Stimulated activated CD8-positive, alpha-beta memory T cell treated with anti-CD3 and anti-CD28 coated beads, Interleukin-2, amount 100 ng/mL, for 1 hour (primary cell): ENCODE measurements around the gene IDI2.
"Not testable (repeated sequence)": the region's sequence is repeated elsewhere in the genome, so short reads cannot be mapped to it uniquely, and the experiment has no call there.

Experiments
- DNase-seq, 2 donors: peaks; one replicate each; pipeline ENCODE4 v3.0.0-alpha.2; 2020; ENCODE audit warnings: low read depth in 2 of 2

The IDI2 gene

DNA sequence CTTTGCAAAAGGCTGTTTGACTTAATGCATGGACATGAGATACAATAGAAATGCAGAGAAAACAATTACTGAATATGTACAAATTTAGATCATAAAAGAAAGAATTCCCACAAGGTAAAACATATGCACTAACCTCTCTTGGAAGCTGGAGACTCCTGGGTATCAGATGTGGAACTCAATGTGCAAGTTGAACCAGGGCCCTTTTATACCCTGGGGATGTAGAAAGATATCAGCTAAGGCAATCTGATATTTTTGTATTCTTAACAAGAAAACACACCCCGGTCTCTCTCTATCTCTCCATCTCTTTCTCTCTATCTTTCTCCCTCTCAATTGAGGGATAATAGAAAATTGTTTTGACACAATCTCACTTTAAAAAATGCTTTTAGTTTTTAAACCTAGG lies at the start of gene IDI2:
Gene IDI2, minus strand, starts transcription at position 177 of the 400 bp plus-strand sequence. CDS start 1,136 bp downstream, outside the sequence.
- no peak for DNase-seq

GRCh38 chr10:1074748-1075308 lies 49.2 kb upstream of the IDI2 start:
- no peak for DNase-seq

DNA sequence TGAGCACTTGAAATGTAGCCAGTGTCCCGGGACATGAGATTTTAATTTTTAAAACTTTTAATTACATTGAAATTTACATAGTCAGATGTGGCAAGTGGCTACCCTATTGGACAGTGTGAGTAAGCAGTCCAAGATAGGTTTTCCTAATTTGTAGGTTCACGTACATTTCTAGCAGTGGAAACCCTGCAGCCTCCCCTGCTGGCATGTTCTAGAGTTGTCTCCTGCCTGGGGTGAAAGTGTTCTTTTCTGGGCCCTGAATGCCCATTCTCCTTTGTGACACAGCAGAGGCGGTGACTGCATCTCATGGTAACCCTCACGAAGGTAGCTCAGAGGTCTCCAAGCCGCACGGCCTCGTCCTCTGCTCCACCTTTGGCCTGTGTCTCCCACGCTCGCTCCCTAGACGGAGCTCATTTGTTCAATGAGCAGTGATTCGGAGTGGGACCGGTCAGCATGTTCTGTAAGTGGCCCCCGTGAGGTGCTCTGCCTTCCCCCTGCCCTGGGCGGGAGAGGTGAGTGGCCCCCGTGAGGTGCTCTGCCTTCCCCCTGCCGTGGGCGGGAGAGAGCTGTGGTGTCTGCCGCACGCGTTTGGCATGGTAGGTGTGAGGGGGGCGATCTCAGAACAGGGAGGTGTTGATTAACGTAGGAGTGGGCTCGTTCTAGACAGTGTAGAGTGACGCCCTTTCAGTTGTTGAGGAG lies 48.5 kb upstream of the IDI2 start:
- no peak for DNase-seq

DNA sequence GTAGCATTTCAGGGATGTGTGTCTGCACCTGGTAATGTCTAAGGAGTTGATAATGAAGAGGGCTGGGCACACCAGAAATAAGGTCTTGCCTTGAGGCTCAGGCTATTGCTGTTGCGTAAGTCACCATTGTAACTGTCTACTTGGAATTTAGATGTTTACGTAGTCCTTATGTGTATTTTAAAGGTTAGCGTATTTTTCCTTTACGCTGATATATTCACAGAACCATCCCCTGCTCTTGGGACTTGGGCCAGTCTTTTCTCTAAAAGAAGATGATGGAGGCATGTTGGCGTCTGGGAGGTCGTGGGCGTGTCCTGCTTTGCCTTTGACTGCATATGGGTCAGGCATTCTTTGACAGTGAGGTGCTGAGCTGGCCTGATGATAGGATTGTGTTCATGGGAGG lies 45.3 kb upstream of the IDI2 start:
- DNase-seq = no peak

- no peak for DNase-seq
Observed at GRCh38 chr10:1068380-1069361, 43.0 kb upstream of the IDI2 start.

DNA sequence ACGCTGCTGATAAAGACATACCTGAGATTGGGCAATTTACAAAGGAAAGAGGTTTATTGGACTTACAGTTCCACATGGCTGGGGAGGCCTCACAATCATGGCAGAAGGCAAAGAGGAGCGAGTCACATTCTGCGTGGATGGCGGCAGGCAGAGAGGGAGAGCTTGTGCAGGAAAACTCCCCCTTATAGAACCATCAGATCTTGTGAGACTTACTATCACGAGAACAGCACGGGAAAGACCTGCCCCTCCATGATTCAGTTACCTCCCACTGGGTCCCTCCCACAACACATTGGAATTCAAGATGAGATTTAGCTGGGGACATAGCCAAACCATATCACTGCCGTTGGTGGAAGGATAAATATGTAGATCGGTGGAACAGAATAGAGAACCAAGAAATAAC lies 41.1 kb upstream of the IDI2 start:
- DNase-seq = not testable (repeated sequence)

- no peak for DNase-seq
Observed at GRCh38 chr10:1064964-1065247, 39.2 kb upstream of the IDI2 start.

DNA sequence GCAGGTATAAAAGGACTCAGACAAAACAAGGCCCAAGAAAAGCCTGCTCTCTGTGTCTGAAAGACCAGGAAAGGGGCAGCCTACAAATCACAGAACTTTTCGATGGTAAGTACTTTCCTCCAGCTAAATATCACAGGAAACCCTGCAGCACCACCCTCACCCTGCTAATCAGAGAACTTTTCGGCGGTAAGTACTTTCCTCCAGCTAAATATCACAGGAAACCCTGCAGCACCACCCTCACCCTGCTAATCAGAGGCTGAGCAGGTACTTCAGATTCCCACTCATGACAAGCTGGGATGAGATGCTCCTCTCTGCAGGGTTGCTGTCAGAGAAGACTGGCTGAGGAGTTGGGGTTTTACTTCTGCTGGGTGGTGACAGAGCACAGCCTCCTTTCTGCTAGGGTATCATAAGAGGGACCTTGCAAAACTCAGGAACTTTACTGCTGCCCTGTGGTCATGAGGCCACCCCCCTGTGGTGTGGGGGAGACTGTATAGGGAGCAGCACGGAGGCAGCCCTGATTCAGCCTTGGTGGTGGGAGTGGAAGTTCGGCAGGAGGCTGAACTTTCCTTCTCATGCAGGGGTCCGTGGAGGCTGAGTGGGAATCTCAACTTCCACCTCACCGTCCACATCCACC lies 37.7 kb upstream of the IDI2 start:
- DNase-seq = no peak

- no peak for DNase-seq
Observed at GRCh38 chr10:1061930-1062774, 36.5 kb upstream of the IDI2 start.

DNA sequence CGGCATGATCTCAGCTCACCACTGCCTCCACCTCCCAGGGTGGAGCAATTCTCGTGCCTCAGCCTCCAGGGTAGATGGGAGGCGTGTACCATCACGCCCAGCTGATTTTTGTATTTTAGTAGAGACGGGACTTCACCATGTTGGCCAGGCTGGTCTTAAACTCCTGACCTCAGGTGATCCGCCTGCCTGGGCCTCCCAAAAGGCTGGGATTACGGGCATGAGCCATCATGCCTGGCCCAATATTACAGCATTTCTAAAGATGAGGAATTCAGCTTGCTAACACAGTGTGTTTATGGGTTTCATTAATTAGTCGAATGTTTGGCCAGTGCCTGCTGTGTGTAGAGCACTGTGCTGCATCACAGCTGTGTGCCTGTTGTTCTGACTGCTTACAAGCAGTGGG lies 34.2 kb upstream of the IDI2 start:
- no peak for DNase-seq

- DNase-seq = no peak
Observed at GRCh38 chr10:1058017-1058416, 32.4 kb upstream of the IDI2 start.

DNA sequence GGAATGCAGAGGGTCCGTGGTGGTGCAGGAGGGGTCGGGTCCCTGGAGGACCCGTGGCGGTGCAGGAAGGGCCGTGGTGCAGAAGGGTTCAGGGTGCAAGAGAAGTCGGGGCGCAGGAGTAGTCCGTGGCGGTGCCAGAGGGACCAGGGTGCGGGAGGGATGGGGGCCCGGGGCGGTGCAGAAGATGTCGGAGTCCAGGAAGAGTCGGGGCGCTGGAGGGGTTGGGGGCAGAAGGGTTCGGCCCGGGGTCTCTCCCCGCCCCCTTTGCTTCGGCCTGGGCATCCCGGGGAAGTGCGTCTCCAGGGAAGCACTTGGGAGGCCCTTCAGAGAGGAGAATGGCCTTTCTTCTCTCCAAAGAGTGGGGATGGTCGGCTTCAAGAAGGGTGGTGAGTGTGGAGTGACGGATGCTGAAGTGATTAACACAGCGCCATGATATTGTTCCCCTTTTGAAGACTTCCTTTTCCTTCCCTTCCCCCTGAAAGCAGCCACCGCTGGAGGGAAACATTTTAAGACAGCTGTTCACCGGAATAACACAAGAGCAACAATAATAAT lies 31.5 kb upstream of the IDI2 start:
- no peak for DNase-seq

DNA sequence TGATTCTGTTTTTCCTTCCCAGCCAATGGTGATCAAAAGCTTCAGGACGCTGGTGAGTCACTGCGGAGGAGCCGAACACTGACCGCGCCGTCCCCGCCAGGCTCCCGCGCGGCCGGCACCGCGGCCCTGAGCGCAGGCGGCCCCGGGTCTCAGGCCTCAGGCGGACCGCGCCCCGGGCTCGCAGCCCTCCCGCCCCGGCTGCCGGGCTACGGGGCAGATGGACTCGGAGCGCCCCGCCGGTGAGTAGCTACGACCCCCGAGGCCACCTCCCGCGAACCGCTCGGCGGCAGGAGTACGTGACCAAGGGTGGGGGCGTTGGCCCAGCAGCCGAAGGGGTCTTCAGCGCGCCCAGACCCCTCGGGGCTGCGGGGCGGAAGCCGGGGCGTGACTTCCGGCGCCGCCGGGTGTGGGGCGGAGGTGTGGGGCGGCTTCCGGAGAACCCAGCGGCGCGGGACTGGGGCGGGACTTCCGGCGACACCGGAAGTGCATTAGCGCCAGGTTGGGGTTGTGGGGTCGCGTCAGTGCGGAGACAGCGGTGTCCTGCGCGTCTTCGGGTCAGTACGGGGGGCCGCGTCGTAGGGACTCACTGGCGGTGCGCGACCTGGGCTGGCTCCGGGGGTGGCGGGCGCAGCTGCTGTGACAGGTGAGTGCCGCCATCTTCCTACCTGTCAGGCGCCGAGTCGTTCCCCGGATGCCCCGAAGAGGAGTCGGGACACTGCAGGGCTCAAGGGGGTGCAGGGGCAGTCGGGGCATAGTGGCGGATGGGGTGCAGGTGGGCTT lies 30.9 kb upstream of the IDI2 start, which contains the start of gene WDR37:
Gene WDR37, plus strand, starts transcription at position 60 of the 780 bp plus-strand sequence. CDS start 15,771 bp downstream, outside the sequence.
- peak; percentile 78 to 83 for DNase-seq

GRCh38 chr10:1054684-1055083 lies 29.0 kb upstream of the IDI2 start:
- DNase-seq = no peak

DNA sequence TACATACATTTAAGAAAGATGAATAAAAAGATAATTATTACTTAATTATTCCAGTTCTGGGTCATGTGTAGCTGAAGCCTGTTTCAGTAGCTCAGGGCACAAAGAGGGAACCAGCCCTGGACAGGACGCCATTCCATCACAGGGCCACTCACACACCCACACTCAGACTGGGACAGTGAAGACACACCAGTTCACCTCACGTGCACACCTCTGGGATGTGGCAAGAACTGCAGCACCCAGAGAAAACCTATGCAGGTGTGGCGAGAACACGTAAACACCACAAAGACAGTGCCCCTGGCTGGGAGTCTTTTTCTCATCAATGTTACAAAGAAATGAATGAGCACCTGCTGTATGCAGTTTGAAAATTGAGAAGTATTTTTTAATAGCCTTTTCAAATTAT lies 24.9 kb upstream of the IDI2 start:
- no peak for DNase-seq

GRCh38 chr10:1050145-1050544 lies 24.5 kb upstream of the IDI2 start:
- no peak for DNase-seq

DNA sequence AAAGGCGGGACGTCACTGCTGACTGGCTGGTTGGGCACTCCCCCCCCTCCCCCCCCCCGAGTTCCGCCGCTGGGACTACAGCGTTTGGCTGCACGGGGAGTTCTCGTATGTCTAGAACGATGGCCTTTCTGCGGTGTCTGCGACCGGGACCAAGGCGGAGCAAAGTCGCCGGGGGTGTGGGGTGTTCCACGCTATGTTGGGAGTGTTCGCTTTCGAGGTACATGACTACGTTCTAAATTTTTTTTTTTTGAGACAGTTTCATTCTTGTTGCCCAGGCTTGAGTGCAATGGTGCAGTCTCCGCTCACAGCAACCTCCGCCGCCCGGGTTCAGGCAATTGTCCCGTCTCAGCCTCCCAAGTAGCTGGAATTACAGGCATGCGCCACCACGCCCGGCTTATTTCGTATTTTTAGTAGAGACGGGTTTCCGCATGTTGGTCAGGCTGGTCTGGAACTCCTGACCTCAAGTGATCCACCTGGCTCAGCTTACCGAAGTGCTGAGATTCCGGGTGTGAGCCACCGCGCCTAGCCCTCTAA lies 23.8 kb upstream of the IDI2 start:
- no peak for DNase-seq

- DNase-seq = peak; percentile 92 to 93
Observed at GRCh38 chr10:1048732-1049424, 23.2 kb upstream of the IDI2 start, which contains the start of gene IDI1. Gene IDI1, minus strand, starts transcription at chr10:1049119. Its CDS starts 116 bp downstream, at chr10:1049003.

DNA sequence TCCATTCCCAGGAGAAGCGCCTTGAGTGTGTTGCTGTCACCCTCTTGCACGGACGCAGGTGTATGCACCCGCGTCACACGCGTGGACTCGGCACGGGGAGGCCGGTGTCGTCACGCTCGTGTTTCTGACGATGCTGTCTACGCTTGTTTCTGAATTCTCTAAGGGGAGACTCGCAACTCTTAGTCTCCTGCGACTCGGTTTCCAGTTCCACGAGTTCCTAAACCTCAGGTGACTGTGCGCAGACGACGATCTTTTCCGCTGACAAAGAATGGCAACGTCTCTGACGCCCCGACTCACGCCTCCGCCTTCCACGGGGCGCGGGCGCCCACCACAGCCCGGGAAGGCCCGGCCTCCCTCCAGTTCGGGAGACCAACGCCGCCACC lies 22.7 kb upstream of the IDI2 start:
- DNase-seq = no peak
